WERI-Rb-1 (cell line): Measurements from ENCODE around the gene MS4A15.

Source experiments
- DNase-seq: peaks from one replicate; pipeline ENCODE4 v3.0.0-alpha.2; 2020
- H3K27ac ChIP-seq: fragments of 250-450 bp; sonication (Bioruptor Pico); 2 replicates; pipeline ENCODE4 v1.5.1; 2020; ENCODE audit warnings: mild to moderate bottlenecking, moderate library complexity
- H3K27me3 ChIP-seq: fragments of 250-450 bp; sonication (Bioruptor Pico); 2 replicates; pipeline ENCODE4 v1.5.1; 2021; ENCODE audit warnings: mild to moderate bottlenecking, low read depth, moderate library complexity; ENCODE audit not compliant: insufficient read depth, severe bottlenecking
- H3K36me3 ChIP-seq: fragments of 250-450 bp; sonication (Bioruptor Pico); 2 replicates; pipeline ENCODE4 v1.5.1; 2020; ENCODE audit warnings: mild to moderate bottlenecking, moderate library complexity
- H3K4me3 ChIP-seq: 2 replicates; pipeline ENCODE4 v1.5.1; 2011; ENCODE audit warnings: low read depth, mild to moderate bottlenecking, control low read depth, low read length
- H3K9me3 ChIP-seq: fragments of 250-450 bp; sonication (Bioruptor Pico); 2 replicates; pipeline ENCODE4 v1.5.1; 2021; ENCODE audit warnings: mild to moderate bottlenecking, moderate library complexity; ENCODE audit not compliant: severe bottlenecking
- TF ChIP-seq, protein P1 (sequence below): IDR thresholded peaks from 2 replicates; pipeline ENCODE4 v1.5.1; 2011; ENCODE audit warnings: low read depth, mild to moderate bottlenecking, control low read depth, inconsistent platforms, low read length

Gene MS4A15

DNA sequence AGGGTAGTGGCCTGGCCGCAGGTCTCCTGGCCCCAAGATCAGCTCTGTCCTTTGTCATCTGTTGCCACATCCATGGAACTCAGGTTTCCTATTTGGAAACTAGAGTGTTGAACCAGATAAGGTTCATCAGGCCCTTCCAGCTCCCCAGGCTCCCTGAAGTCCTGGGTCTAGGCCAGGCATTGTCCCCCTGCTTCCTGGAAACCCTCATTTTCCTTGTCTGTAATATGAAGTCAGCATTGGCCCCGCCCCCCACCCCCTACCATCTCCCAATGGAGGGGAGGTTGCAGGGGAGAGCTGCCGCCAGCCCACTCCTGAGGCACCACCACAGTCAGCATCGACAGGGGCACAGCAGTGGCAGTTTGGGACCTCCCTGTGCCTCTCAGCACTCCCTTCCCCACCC is 19.5 kb downstream of the MS4A15 start:
- Histone ChIP-seq H3K36me3 (no peaks in the 10 kb centered on the region), H3K4me3 (no peak overlapping the region), H3K27me3 (no peaks in the 10 kb centered on the region), H3K9me3 (no peaks in the 10 kb centered on the region), H3K27ac (no peak overlapping the region)
- TF ChIP-seq, protein P1, sequence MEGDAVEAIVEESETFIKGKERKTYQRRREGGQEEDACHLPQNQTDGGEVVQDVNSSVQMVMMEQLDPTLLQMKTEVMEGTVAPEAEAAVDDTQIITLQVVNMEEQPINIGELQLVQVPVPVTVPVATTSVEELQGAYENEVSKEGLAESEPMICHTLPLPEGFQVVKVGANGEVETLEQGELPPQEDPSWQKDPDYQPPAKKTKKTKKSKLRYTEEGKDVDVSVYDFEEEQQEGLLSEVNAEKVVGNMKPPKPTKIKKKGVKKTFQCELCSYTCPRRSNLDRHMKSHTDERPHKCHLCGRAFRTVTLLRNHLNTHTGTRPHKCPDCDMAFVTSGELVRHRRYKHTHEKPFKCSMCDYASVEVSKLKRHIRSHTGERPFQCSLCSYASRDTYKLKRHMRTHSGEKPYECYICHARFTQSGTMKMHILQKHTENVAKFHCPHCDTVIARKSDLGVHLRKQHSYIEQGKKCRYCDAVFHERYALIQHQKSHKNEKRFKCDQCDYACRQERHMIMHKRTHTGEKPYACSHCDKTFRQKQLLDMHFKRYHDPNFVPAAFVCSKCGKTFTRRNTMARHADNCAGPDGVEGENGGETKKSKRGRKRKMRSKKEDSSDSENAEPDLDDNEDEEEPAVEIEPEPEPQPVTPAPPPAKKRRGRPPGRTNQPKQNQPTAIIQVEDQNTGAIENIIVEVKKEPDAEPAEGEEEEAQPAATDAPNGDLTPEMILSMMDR, result no peak
- DNase-seq, result no peak

DNA sequence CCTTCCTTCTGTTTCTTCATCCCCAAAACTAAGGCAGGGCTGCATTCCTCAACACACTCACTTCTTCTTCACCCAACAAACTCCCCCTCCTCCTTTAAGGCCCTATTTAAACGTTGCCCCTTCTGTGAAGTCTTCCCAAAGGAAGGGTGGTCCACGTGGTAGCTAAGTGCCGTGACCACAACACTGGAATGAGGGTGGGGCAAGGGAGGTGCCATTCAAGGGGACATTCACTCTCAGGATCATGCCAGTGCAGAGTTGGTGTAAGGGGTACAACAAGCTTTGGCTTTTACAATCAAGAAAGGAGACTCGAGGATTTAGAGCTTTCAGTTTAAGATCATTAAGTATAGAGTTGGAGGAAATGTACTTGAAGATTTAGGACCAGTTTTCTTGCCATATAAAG is 20.4 kb downstream of the MS4A15 start:
- TF ChIP-seq, protein P1, result no peak
- H3K36me3 ChIP-seq, result no peaks in the 10 kb centered on the region
- H3K27me3 ChIP-seq, result no peaks in the 10 kb centered on the region

DNA sequence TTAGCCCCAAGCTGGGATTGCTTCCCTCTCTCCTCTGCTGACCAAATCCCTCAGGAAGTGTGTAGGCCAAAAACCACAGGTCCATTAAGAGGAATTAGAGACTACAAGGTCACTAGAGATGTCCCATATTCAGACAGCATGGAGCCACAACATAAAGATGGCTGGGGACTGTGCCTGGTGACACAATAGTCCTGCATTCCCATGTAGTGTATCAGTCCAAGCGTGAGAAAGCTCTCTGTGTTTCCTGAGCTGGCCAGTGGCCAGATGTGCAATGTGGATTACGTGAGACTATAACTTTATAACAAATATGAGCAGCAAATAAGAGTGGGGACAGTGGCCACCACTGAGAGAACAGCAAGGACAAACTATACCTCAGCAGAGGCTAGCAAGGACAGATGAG is 20.9 kb downstream of the MS4A15 start:
- TF ChIP-seq, protein P1, result no peak
- H3K27me3 ChIP-seq, result no peaks in the 10 kb centered on the region
- no peak overlapping the region for H3K4me3 ChIP-seq
- no peak for DNase-seq
- H3K9me3 ChIP-seq, result no peaks in the 10 kb centered on the region
- no peak overlapping the region for H3K27ac ChIP-seq
- no peaks in the 10 kb centered on the region for H3K36me3 ChIP-seq

More for the DNA sequence above, 20.4 kb downstream of the MS4A15 start:
- H3K27ac ChIP-seq, result no peak overlapping the region
- no peak for DNase-seq
- no peak overlapping the region for H3K4me3 ChIP-seq
- no peaks in the 10 kb centered on the region for H3K9me3 ChIP-seq

DNA sequence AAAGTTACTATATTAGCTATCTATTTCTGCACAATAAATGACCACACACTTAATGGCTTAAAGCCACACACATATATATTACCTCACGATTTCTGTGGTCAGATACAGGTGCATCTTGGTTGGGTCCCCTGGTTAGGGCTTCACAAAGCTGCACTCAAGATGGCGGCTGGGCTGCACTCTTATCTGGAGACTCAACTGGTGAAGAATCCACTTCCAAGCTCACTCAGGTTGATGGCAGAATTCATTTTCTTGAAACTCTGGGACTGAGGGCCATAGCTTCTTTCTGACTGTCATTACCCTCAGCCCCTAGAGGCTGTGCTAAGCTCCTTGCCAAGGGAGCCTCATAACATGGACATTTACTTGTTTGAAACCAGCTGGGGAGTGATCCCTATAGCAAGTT is 23.4 kb downstream of the MS4A15 start:
- Histone ChIP-seq H3K27ac (no peak overlapping the region), H3K9me3 (no peaks in the 10 kb centered on the region), H3K4me3 (no peak overlapping the region), H3K27me3 (no peaks in the 10 kb centered on the region), H3K36me3 (no peaks in the 10 kb centered on the region)
- no peak for DNase-seq
- TF ChIP-seq, protein P1, result no peak

DNA sequence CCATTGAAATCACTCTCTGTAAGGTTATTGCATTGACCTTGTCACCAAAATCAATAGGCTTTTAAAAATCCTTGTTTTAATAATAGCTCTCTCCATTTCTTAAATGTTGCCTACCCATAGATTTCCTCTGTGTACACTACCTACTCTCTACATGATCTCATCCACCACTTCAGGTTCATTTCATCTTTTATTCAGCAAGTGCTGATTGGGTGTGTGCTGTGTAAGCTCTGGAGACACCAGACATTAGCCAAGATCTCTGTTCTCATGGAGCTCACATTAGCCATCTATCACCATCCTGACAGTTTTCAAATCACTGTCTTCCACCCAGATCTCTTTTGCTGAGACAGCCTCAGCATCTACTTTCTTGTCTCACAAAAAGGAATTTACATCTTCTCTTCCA is 24.1 kb downstream of the MS4A15 start:
- Histone ChIP-seq H3K27ac (no peak overlapping the region), H3K9me3 (no peaks in the 10 kb centered on the region), H3K27me3 (no peaks in the 10 kb centered on the region), H3K36me3 (no peaks in the 10 kb centered on the region), H3K4me3 (no peak overlapping the region)
- TF ChIP-seq, protein P1, result no peak
- no peak for DNase-seq

DNA sequence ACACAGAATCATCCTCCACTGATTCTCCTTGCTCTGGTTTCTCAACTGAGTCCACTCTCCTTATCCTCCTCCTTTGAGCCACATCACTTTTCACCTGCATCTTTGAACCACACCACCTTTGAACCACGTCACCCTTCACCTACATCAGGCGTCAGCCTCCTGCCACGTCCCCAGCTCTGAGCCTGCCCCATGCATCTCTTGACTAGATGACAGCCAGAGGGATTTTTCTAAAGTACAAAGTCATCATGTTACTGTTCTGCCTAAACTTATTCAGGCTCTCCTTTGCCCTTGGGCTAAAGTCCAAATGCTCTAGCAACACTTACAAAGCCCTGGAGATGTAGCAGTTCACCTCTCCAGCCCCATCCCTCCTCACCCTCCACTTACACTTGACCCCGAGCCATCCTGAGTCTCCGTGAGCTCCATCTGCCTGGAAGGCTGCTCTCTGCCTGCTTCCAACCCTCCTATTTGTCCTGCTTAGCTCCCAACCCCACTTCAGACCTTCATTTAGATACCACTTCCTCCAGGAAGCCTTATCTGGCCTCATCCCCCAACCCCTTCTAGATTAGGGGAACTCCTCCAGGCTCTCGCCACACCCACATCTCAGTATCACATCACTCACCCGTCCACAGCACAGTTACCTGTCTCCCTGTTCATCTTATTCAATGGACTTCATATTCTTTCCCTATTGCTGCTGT is 24.8 kb downstream of the MS4A15 start:
- no peak for DNase-seq
- TF ChIP-seq, protein P1, result no peak

More for the DNA sequence above, 24.8 kb downstream of the MS4A15 start:
- H3K27me3 ChIP-seq, result no peaks in the 10 kb centered on the region
- H3K4me3 ChIP-seq, result no peak overlapping the region
- no peak overlapping the region for H3K27ac ChIP-seq
- no peaks in the 10 kb centered on the region for H3K36me3 ChIP-seq
- H3K9me3 ChIP-seq, result no peaks in the 10 kb centered on the region
